ENCODE data around the gene ADK.
"Not testable (repeated sequence)": the region's sequence is repeated elsewhere in the genome, so short reads cannot be mapped to it uniquely, and the experiment has no call there.

ADK gene

GRCh38 chr10:74450602-74451001 lies 299.6 kb downstream of the ADK start:
- DNase-seq (ENCODE audit: insufficient read length, low spot score) (no peak), FAIRE-seq (no peak)
- TF ChIP-seq CTCF (IDR thresholded peaks at IDR 0.05; ENCODE audit: insufficient read depth, missing control alignments), result no peak

- DNase-seq (ENCODE audit: insufficient read length, low spot score) (no peak), FAIRE-seq (no peak)
- TF ChIP-seq CTCF (IDR thresholded peaks at IDR 0.05; ENCODE audit: insufficient read depth, missing control alignments), result no peak
Measured at GRCh38 chr10:74451127-74451829, 300.3 kb downstream of the ADK start.

GRCh38 chr10:74453169-74453568 lies 302.1 kb downstream of the ADK start:
- FAIRE-seq (no peak), DNase-seq (ENCODE audit: insufficient read length, low spot score) (no peak)
- TF ChIP-seq CTCF (IDR thresholded peaks at IDR 0.05; ENCODE audit: insufficient read depth, missing control alignments), result no peak

GRCh38 chr10:74457478-74457877 lies 306.5 kb downstream of the ADK start:
- FAIRE-seq; DNase-seq (ENCODE audit: insufficient read length, low spot score): not testable (repeated sequence)

- TF ChIP-seq CTCF (IDR thresholded peaks at IDR 0.05; ENCODE audit: insufficient read depth, missing control alignments), result no peak
- no peak for FAIRE-seq
- no peak for DNase-seq (ENCODE audit: insufficient read length, low spot score)
Measured at GRCh38 chr10:74460812-74461211, 309.8 kb downstream of the ADK start.

- FAIRE-seq, result no peak
- TF ChIP-seq CTCF (IDR thresholded peaks at IDR 0.05; ENCODE audit: insufficient read depth, missing control alignments), result no peak
- DNase-seq (ENCODE audit: insufficient read length, low spot score), result no peak
Measured at GRCh38 chr10:74474022-74474713, 323.1 kb downstream of the ADK start.

GRCh38 chr10:74476162-74476706 lies 325.2 kb downstream of the ADK start:
- not testable (repeated sequence) for FAIRE-seq; DNase-seq (ENCODE audit: insufficient read length, low spot score)

- DNase-seq (ENCODE audit: insufficient read length, low spot score) (no peak), FAIRE-seq (no peak)
- TF ChIP-seq CTCF (IDR thresholded peaks at IDR 0.05; ENCODE audit: insufficient read depth, missing control alignments), result no peak
Measured at GRCh38 chr10:74480778-74481177, 329.8 kb downstream of the ADK start.
